ENCODE data around the gene DCST1. TPM values are rescaled to one million over a fixed set of nuclear protein-coding genes. Genes with fewer than 3 reads are reported as not detected.

Gene DCST1
- total RNA-seq, 1 donor from 2014 or later: not detected

DNA sequence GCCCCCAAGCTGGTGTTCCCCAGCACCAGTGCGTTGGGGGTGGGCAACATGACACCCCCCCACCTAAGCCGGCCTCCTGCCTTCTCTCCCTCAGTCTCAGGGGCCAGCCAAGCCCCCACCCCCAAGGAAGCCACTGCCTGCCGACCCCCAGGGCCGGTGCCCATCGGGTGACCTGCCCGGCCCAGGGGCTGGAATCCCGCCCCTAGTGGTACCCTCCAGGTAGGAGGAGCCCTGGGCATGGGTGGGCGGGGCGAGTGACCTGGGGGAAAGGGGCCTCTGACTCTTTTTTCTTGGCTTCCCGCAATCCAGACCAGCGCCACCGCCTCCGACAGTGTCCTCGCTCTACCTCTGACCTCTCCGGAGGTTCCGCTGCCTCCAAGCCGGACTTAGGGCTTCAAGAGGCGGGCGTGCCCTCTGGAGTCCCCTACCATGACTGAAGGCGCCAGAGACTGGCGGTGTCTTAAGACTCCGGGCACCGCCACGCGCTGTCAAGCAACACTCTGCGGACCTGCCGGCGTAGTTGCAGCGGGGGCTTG is 28.6 kb downstream of the DCST1 start:
- Histone ChIP-seq H3K27me3 (ENCODE audit: control insufficient read depth, insufficient read depth, low read length) (no peaks in the 10 kb centered on the region), H3K4me3 (ENCODE audit: low read depth, low read length) (no peak overlapping the region), H3K36me3 (ENCODE audit: control insufficient read depth, insufficient read depth, low read length) (peaks cover 38% of the 10 kb centered on the region)
- DNase-seq (ENCODE audit: low read depth) (no peak), FAIRE-seq (no peak)
- TF ChIP-seq, protein P1, sequence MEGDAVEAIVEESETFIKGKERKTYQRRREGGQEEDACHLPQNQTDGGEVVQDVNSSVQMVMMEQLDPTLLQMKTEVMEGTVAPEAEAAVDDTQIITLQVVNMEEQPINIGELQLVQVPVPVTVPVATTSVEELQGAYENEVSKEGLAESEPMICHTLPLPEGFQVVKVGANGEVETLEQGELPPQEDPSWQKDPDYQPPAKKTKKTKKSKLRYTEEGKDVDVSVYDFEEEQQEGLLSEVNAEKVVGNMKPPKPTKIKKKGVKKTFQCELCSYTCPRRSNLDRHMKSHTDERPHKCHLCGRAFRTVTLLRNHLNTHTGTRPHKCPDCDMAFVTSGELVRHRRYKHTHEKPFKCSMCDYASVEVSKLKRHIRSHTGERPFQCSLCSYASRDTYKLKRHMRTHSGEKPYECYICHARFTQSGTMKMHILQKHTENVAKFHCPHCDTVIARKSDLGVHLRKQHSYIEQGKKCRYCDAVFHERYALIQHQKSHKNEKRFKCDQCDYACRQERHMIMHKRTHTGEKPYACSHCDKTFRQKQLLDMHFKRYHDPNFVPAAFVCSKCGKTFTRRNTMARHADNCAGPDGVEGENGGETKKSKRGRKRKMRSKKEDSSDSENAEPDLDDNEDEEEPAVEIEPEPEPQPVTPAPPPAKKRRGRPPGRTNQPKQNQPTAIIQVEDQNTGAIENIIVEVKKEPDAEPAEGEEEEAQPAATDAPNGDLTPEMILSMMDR (IDR thresholded peaks at IDR 0.05; ENCODE audit: insufficient read depth, low read length, severe bottlenecking): no peak

DNA sequence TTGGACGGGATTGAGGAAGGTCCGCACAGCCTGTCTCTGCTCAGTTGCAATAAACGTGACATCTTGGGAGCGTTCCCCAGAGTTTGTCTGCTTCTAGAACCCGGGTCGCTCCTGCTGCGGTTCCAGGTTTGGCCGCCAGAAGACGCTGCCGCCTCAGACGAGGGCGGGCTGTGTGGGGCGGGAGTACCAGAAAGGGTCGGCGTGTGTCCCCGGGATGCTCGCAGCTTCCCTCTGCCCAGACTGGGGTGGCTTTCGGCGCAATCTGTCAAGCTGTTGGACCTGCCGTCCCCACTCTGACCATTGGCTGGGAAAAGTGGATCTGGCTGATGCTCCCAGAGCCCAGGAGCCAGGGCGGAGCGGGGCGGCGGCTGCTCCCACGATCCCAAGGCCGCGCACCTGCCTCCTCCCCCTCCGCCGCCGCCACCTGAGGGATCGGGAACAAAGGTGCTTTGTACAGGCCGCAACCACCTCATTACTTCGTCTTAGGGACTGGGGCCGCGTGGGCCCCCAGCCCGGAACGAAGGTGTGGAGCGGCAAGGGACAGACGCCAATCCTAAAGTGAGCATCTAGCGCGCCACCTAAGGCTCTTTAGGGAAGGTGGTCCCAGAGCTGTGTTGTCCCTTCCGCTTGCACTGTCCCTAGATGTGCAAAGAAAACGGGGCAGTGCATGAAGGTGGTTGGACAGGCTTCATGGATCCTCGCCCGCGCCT is 29.2 kb downstream of the DCST1 start:
- FAIRE-seq (no peak), DNase-seq (ENCODE audit: low read depth) (peak; percentile 18)
- no peaks in the 10 kb centered on the region for H3K27me3 ChIP-seq (ENCODE audit: control insufficient read depth, insufficient read depth, low read length)
- H3K36me3 ChIP-seq (ENCODE audit: control insufficient read depth, insufficient read depth, low read length): peaks cover 33% of the 10 kb centered on the region
- TF ChIP-seq, protein P1 (IDR thresholded peaks at IDR 0.05; ENCODE audit: insufficient read depth, low read length, severe bottlenecking): peak; percentile 90
- H3K4me3 ChIP-seq (ENCODE audit: low read depth, low read length): no peak overlapping the region

DNA sequence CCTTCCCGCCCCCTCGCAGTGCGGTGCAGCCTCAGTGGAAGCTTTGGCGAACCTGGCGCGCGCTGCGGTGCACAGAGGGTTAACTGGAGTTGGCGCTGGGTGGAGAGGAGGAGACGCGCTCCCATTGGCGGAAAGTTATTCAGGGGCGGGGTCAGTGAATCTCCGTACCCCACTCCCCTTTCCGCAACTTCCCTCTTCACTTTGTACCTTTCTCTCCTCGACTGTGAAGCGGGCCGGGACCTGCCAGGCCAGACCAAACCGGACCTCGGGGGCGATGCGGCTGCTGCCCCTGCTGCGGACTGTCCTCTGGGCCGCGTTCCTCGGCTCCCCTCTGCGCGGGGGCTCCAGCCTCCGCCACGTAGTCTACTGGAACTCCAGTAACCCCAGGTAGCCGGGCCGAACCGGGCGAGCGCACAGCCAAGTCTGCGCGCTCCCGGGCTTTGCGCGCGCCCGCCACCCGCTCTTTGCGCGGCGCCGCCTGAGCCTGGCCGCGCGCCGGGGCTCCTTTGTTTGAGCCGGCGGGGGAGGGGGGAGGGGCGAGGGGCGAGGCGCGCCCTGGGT is 30.0 kb downstream of the DCST1 start, which contains the start of gene EFNA4:
Gene EFNA4 (plus strand): TSS at position 191 of the 561 bp plus-strand sequence. CDS start 84 bp downstream, at position 275.
- FAIRE-seq: no peak

DNA sequence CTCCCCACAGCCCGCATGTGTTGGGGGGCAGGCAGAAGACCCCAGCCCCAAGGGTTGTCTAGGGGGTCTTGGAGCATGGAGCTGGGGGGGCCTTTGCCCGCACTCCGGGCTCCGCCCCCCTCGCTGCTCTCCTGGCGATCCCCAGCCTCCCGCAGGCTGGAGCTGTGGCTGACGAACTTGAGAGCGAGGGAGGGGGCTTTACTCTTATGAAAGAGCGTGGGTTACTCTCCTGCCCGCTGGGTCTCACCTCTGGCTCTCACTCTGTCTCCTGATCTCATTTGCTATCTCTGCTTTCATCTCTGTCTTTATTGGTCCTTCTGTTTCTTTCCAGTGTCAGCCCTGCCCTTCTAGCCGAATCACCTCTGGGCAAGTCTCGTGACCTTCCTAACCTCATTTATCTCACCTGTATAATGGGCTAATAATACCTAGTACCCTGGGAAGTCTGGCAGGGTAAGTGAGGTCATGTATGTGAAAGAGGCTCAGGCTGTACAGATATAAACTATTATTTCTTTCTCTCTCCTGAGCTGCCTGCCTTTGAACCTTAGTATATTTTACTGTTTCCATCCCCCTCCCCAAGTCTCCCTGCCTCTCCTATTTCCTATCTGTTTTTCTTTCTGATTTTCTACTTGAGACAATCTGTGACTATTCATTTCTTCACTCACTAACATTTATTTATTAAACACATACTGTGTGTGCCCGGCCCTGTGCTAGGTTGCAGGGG is 30.6 kb downstream of the DCST1 start:
- H3K4me3 ChIP-seq (ENCODE audit: low read depth, low read length): peak overlapping the region; percentile 83
- TF ChIP-seq, protein P1 (IDR thresholded peaks at IDR 0.05; ENCODE audit: insufficient read depth, low read length, severe bottlenecking): no peak
- no peaks in the 10 kb centered on the region for H3K27me3 ChIP-seq (ENCODE audit: control insufficient read depth, insufficient read depth, low read length)
- no peak for FAIRE-seq
- H3K36me3 ChIP-seq (ENCODE audit: control insufficient read depth, insufficient read depth, low read length): peaks cover 28% of the 10 kb centered on the region
- peak; percentile 16 for DNase-seq (ENCODE audit: low read depth)

More for the DNA sequence above, 30.0 kb downstream of the DCST1 start, which contains the start of gene EFNA4:
- Histone ChIP-seq H3K36me3 (ENCODE audit: control insufficient read depth, insufficient read depth, low read length) (peaks cover 27% of the 10 kb centered on the region), H3K27me3 (ENCODE audit: control insufficient read depth, insufficient read depth, low read length) (no peaks in the 10 kb centered on the region), H3K4me3 (ENCODE audit: low read depth, low read length) (peak within 1 kb of the TSS; percentile 83)
- TF ChIP-seq, protein P1 (IDR thresholded peaks at IDR 0.05; ENCODE audit: insufficient read depth, low read length, severe bottlenecking): no peak
- DNase-seq (ENCODE audit: low read depth): peak; percentile 82

DNA sequence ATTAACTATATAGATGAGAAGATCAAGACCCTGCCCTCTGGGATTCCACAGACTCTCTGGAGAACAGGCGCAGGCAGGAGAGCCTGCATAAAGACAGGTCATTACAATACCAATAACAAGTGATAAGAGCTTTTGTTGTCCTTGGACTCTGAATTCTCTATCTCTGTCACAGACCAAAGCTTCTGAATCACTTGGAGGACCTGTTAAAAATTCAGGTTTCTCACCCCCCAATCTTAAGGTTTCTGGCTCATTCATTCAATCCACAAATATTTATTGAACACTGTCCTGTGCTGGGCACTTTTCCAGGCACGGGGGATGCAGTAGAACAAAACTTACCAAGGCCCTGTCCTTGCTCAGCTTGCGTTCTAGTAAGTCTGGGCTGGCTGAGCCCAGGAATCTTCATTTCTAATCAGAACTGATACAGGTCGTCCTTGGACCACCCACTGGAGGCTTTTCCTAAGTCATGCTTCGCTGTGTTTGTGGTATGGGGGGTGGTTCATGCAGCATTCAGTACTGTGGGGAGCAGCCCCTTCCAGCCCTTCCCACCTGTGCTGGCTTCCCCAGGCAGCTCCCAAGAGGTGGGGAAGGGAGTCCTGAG is 31.3 kb downstream of the DCST1 start:
- Histone ChIP-seq H3K27me3 (ENCODE audit: control insufficient read depth, insufficient read depth, low read length) (no peaks in the 10 kb centered on the region), H3K4me3 (ENCODE audit: low read depth, low read length) (no peak overlapping the region), H3K36me3 (ENCODE audit: control insufficient read depth, insufficient read depth, low read length) (peaks cover 24% of the 10 kb centered on the region)
- no peak for FAIRE-seq
- TF ChIP-seq, protein P1 (IDR thresholded peaks at IDR 0.05; ENCODE audit: insufficient read depth, low read length, severe bottlenecking): no peak
- DNase-seq (ENCODE audit: low read depth): no peak
